GM18511 (cell line): ENCODE data around the gene NBPF12.
A peak's percentile ranks its signal among the peaks of the same experiment; 100 is the strongest.
"Not testable (repeated sequence)": the region's sequence is repeated elsewhere in the genome, so short reads cannot be mapped to it uniquely, and the experiment has no call there.

Experiments
- ATAC-seq: cut with Tn5 transposase; IDR thresholded peaks from one replicate; pipeline ENCODE4 v1.9.1; 2021; ENCODE audit warnings: mild to moderate bottlenecking, moderate library complexity; ENCODE audit not compliant: unreplicated experiment

NBPF12 gene

GRCh38 chr1:146938242-146938902, at the start of gene NBPF12:
Gene NBPF12, plus strand, starts transcription at chr1:146938324. Its CDS starts 21,820 bp downstream, at chr1:146960144.
- ATAC-seq, result peak; percentile 85

GRCh38 chr1:146891355-146891754, 46.8 kb upstream of the NBPF12 start:
- not testable (repeated sequence) for ATAC-seq

DNA sequence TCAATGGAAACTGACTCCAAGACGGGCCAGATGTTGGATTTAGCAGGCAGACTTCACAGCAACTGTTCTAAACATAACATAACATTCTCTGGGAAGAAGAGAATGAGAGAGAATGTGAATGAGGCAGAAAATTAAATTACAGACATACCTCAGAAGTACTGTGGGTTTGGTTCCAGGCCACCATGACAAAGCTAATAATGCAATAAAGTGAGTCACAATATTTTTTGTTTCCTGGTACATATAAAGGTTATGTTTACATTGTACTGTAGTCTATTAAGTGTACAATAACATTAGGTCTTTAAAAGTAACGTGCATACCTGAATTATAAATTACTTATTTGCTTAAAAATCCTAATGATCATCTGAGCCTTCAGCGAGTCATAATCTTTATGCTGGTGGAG, 45.8 kb upstream of the NBPF12 start:
- not testable (repeated sequence) for ATAC-seq

DNA sequence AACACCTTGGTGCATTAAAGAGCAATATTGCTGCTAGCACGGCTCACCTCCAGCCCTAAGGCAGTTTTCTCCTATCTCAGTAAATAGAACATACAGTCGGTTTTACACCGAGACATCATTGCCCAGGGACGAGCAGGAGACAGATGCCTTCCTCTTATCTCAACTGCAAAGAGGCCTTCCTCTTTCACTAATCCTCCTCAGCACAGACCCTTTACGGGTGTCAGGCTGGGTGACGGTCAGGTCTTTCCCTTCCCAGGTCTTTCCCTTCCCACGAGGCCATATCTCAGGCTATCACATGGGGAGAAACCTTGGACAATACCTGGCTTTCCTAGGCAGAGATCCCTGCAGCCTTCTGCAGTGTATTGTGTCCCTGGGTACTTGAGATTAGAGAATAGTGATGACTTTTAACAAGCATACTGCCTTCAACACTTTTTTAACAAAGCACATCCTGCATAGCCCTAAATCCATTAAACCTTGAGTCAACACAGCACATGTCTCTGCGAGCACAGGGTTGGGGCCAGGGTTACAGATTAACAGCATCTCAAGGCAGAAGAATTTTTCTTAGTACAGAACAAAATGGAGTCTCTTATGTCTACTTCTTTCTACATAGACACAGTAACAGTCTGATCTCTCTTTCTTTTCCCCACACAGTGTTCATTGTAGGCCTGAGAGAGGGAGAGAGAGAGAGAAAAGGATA, 30.4 kb upstream of the NBPF12 start:
- not testable (repeated sequence) for ATAC-seq

DNA sequence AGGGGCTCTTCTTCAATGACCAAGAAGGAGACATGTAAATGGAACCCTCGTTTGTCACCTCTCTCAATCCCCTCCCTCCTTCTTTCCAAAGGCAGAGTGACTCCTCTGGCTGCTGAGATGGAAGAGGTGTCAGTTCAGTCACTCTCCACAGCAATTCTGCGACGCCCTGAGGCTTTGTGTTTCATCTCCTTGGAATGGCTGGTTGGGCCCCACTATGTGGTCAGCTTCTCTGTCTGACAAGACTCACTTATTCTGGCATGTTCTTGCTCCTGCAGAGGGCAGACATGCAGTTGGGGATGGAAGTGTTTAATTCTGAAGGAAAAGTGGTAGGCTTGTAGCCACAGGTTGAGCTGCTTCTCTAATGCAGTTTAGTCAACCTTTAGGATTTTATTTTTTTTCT, 25.1 kb upstream of the NBPF12 start:
- ATAC-seq, result not testable (repeated sequence)

- not testable (repeated sequence) for ATAC-seq
These were observed 17.3 kb upstream of the NBPF12 start for GRCh38 chr1:146920811-146921210.

DNA sequence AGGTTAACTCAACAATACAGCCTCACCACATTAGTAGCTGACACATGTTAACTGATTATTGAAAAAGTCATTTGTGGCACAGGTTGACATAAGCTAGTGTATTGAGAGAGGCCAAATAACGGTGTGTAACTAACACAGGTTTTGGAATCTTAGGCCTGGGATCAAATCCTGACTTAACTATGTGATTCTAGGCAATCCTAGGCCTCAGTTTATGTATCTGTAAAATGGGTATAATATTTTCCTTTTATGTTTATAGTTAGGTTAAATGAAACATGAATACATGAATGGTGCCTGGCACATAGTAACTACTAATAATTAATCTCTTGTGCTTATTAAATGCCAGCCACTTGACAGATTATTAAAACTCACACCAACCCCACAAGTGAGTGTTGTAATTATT, 15.5 kb upstream of the NBPF12 start:
- ATAC-seq, result not testable (repeated sequence)

GRCh38 chr1:146924106-146924505, 14.0 kb upstream of the NBPF12 start:
- ATAC-seq, result not testable (repeated sequence)

DNA sequence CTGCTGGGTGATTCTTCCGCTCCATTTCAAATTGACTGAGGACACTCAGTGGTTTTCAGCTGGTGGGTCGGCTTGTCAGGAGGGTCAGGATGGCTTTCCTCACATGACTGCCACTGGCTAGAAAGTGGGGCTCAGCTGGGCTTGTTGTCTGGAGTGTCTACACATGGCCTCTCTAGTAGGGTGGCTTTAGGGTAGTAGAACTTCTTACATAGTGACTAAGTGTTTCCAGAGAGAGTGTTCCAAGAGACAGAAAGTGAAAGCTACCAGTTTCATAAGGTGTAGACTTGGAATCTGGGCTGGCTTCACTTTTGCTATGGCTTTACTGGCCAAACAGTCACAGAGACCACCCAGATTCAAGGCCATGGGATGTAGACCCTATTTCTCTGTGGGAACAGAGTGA, 11.7 kb upstream of the NBPF12 start:
- ATAC-seq, result not testable (repeated sequence)

- ATAC-seq, result not testable (repeated sequence)
These were observed 7.9 kb upstream of the NBPF12 start for GRCh38 chr1:146930225-146930624.

GRCh38 chr1:146934390-146935223, 3.5 kb upstream of the NBPF12 start:
- peak; percentile 42 for ATAC-seq

DNA sequence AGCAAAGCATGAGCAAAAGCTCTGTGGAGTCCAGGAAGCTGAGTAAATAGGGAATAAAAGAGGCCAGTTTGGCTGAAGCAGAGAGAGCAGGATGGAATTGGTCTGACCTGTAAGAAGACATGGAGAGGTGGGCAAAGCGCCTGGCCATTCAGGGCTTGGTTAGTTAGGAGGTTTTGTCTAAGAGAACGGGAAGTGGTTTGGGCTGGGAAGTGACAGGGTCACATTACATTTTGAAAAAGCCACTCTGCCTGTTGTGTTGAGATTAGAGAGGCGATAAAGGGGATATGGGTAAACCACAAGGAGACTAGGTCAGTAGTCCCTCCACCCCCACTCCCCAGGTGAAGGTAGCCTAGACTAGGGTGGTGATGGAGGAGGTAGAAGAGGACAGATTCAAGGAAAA, 662 bp upstream of the NBPF12 start:
- not testable (repeated sequence) for ATAC-seq

GRCh38 chr1:146938927-146939786, 1.0 kb downstream of the NBPF12 start:
- ATAC-seq, result peak; percentile 42

GRCh38 chr1:146940293-146940692, 2.2 kb downstream of the NBPF12 start:
- not testable (repeated sequence) for ATAC-seq

DNA sequence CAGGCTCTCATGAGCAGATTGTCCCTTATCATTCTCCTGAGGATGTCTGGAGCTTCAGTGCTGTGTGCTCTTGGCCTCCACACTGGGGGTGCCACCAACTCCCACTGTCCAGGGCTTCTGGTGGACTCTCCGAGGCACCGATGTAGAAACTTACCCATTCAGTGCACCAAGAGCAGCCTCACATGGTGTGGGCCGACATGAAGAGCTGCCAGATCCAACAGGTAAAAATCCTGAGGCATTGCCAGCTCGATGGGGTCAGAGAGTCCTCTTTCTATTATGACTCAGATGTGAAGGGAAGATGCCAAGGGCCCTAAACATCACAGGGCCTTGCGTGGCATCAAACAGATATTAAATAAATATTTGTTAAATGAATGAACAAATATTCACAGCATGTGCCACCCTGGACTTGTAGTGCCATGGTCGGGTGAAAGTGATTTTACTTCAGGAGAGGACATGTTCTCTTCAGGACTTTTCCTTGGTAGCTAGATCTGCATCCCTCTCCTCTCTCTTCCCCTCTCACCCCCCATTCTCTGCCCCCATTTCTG, 5.3 kb downstream of the NBPF12 start:
- not testable (repeated sequence) for ATAC-seq

DNA sequence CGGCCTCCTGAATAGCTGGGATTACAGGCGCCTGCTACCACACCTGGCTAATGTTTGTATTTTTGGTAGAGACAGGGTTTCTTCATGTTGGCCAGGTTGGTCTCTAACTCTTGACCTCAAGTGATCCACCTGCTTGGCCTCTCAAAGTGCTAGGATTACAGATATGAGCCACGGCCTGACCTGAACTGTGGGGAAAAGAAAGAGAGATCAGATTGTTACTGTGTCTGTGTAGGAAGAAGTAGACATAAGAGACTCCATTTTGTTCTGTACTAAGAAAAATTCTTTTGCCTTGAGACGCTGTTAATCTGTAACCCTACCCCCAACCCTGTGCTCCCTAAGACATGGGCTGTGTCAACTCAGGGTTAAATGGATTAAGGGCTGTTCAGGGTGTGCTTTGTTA, 10.0 kb downstream of the NBPF12 start:
- not testable (repeated sequence) for ATAC-seq

DNA sequence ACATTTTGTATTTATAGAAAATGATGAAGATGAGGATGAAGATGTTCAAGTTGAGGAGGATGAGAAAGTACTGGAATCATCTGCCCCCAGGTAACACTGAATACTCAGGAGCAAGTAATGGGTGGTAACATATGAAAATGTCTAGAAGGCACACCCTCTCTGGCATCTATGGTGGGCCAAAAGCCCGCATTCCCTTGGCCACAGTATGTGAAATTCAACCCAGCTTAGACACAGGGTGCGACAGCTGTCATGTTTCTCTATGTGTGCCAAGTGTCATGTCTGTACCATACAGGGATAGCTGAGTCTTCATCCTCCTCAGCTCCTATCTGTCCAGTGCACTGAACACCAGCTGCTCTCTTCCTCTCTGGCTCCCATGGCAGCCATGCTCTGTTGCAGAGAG, 26.2 kb downstream of the NBPF12 start:
- ATAC-seq, result not testable (repeated sequence)

GRCh38 chr1:146966351-146966750, 28.2 kb downstream of the NBPF12 start:
- ATAC-seq, result not testable (repeated sequence)

GRCh38 chr1:146970656-146971055, 32.5 kb downstream of the NBPF12 start:
- not testable (repeated sequence) for ATAC-seq

GRCh38 chr1:146972681-146973080, 34.6 kb downstream of the NBPF12 start:
- not testable (repeated sequence) for ATAC-seq
